WERI-Rb-1 (cell line): ENCODE data around the gene PNPLA2.

Experiments
- DNase-seq: peaks from one replicate; pipeline ENCODE4 v3.0.0-alpha.2; 2020
- H3K27ac ChIP-seq: fragments of 250-450 bp; sonication (Bioruptor Pico); 2 replicates; pipeline ENCODE4 v1.5.1; 2020; ENCODE audit warnings: mild to moderate bottlenecking, moderate library complexity
- H3K27me3 ChIP-seq: fragments of 250-450 bp; sonication (Bioruptor Pico); 2 replicates; pipeline ENCODE4 v1.5.1; 2021; ENCODE audit warnings: mild to moderate bottlenecking, low read depth, moderate library complexity; ENCODE audit not compliant: insufficient read depth, severe bottlenecking
- H3K36me3 ChIP-seq: fragments of 250-450 bp; sonication (Bioruptor Pico); 2 replicates; pipeline ENCODE4 v1.5.1; 2020; ENCODE audit warnings: mild to moderate bottlenecking, moderate library complexity
- H3K4me3 ChIP-seq: 2 replicates; pipeline ENCODE4 v1.5.1; 2011; ENCODE audit warnings: low read depth, mild to moderate bottlenecking, control low read depth, low read length
- H3K9me3 ChIP-seq: fragments of 250-450 bp; sonication (Bioruptor Pico); 2 replicates; pipeline ENCODE4 v1.5.1; 2021; ENCODE audit warnings: mild to moderate bottlenecking, moderate library complexity; ENCODE audit not compliant: severe bottlenecking
- CTCF ChIP-seq: IDR thresholded peaks from 2 replicates; pipeline ENCODE4 v1.5.1; 2011; ENCODE audit warnings: low read depth, mild to moderate bottlenecking, control low read depth, inconsistent platforms, low read length

The PNPLA2 gene

GRCh38 chr11:867856-868358 is 49.2 kb downstream of the PNPLA2 start:
- TF ChIP-seq CTCF = no peak
- no peaks in the 10 kb centered on the region for H3K27me3 ChIP-seq
- no peak overlapping the region for H3K27ac ChIP-seq
- peaks cover 27% of the 10 kb centered on the region for H3K36me3 ChIP-seq
- no peak for DNase-seq
- H3K4me3 ChIP-seq = no peak overlapping the region
- H3K9me3 ChIP-seq = no peaks in the 10 kb centered on the region

GRCh38 chr11:868394-868793 is 49.7 kb downstream of the PNPLA2 start:
- H3K36me3 ChIP-seq = peaks cover 25% of the 10 kb centered on the region

GRCh38 chr11:868802-869201 is 50.1 kb downstream of the PNPLA2 start:
- TF ChIP-seq CTCF = no peak
- peaks cover 24% of the 10 kb centered on the region for H3K36me3 ChIP-seq

More at GRCh38 chr11:868394-868793, 49.7 kb downstream of the PNPLA2 start:
- Histone ChIP-seq H3K4me3 (no peak overlapping the region), H3K27me3 (no peaks in the 10 kb centered on the region), H3K9me3 (no peaks in the 10 kb centered on the region), H3K27ac (no peak overlapping the region)
- no peak for TF ChIP-seq CTCF
- no peak for DNase-seq

GRCh38 chr11:869399-870126 is 50.8 kb downstream of the PNPLA2 start:
- TF ChIP-seq CTCF = no peak
- DNase-seq = no peak
- Histone ChIP-seq H3K27ac (peak overlapping the region; percentile 56), H3K4me3 (no peak overlapping the region), H3K27me3 (no peaks in the 10 kb centered on the region), H3K9me3 (no peaks in the 10 kb centered on the region), H3K36me3 (peaks cover 27% of the 10 kb centered on the region)

More at GRCh38 chr11:868802-869201, 50.1 kb downstream of the PNPLA2 start:
- no peak overlapping the region; the same call in 1 of the 2 replicates for H3K27ac ChIP-seq
- no peak for DNase-seq
- no peaks in the 10 kb centered on the region for H3K27me3 ChIP-seq
- H3K4me3 ChIP-seq = no peak overlapping the region
- H3K9me3 ChIP-seq = no peaks in the 10 kb centered on the region

GRCh38 chr11:870127-870413 is 51.4 kb downstream of the PNPLA2 start:
- no peak overlapping the region for H3K4me3 ChIP-seq
- no peaks in the 10 kb centered on the region for H3K27me3 ChIP-seq
- no peaks in the 10 kb centered on the region for H3K9me3 ChIP-seq
- peaks cover 30% of the 10 kb centered on the region for H3K36me3 ChIP-seq
- peak; percentile 71 for DNase-seq
- peak overlapping the region; percentile 56 for H3K27ac ChIP-seq
- TF ChIP-seq CTCF = peak; percentile 76

- TF ChIP-seq CTCF = no peak
- Histone ChIP-seq H3K27me3 (no peaks in the 10 kb centered on the region), H3K27ac (peak overlapping the region; percentile 56), H3K36me3 (peaks cover 30% of the 10 kb centered on the region), H3K9me3 (no peaks in the 10 kb centered on the region), H3K4me3 (no peak overlapping the region)
- DNase-seq = no peak
Measured at GRCh38 chr11:870418-870817, 51.7 kb downstream of the PNPLA2 start.
